Measurements from ENCODE around the gene SEPTIN1. TPM values are rescaled to one million over a fixed set of nuclear protein-coding genes. Genes with fewer than 3 reads are reported as not detected.

The SEPTIN1 gene
- total RNA-seq, 1 donor from 2014 or later = not detected

DNA sequence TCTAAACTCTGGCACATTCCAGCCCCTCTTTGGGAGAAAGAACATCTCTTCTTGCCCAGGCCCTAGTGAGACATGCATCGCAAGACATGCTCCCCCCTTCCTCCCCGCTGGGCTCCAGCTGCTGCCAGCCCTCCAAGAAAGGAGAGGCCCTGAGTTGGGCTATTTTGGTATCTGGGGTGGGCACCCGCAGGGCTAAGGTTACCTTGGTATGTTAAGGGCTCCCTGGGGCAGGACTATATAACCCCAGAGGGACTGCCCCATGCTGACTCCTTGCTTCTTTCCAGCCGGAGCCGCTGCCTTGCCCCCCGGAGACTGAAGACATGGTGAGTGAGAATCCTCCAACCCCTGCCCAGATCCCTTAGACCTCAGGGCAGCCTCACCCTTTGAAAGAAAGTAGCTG lies 7.8 kb downstream of the SEPTIN1 start, which contains the start of gene MYL11:
MYL11 (plus strand) TSS at position 265 of the 400 bp plus-strand sequence; CDS start at position 321, 56 bp downstream.
- no peak for DNase-seq (ENCODE audit: low spot score in 2 of 2)
- Histone ChIP-seq H3K27me3 (no peaks in the 10 kb centered on the region), H3K9me3 (no peaks in the 10 kb centered on the region), H3K4me3 (no peak within 1 kb of the TSS), H3K4me1 (peaks cover 8 to 14% of the 10 kb centered on the region in 2 donors), H3K27ac (no peak within 1 kb of the TSS), H3K36me3 (no peaks in the 10 kb centered on the region)
- intact Hi-C loops (cut with DNase I) = loop anchor here (10.0 kb wide), 2 partner anchors 280 to 560 kb away; partner anchors contain the start of genes PAGR1, PRRT2, TBX6 and YPEL3
- TF ChIP-seq, protein P1, sequence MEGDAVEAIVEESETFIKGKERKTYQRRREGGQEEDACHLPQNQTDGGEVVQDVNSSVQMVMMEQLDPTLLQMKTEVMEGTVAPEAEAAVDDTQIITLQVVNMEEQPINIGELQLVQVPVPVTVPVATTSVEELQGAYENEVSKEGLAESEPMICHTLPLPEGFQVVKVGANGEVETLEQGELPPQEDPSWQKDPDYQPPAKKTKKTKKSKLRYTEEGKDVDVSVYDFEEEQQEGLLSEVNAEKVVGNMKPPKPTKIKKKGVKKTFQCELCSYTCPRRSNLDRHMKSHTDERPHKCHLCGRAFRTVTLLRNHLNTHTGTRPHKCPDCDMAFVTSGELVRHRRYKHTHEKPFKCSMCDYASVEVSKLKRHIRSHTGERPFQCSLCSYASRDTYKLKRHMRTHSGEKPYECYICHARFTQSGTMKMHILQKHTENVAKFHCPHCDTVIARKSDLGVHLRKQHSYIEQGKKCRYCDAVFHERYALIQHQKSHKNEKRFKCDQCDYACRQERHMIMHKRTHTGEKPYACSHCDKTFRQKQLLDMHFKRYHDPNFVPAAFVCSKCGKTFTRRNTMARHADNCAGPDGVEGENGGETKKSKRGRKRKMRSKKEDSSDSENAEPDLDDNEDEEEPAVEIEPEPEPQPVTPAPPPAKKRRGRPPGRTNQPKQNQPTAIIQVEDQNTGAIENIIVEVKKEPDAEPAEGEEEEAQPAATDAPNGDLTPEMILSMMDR (IDR thresholded peaks at IDR 0.05) = no peak

DNA sequence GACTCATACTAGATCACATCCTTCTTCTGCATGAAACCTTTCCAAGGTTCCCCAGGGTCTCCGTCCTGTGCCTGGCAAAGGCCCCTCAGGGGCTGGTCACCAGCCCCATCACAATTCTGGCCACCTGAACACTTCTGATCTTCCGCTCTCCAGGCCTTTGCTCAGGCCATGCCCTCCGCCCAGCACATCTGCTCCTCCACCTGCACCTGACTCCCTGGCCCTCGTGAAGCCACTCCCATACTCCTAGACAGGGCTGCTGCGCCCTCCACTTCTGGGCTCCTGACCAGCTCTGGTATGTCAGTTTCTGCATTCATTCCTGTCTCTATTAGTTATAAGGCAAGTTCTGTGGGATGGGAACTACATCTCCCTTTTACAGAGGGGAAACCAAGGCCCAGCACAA lies 9.6 kb downstream of the SEPTIN1 start:
- H3K27ac ChIP-seq = no peak overlapping the region
- DNase-seq (ENCODE audit: low spot score in 2 of 2) = no peak
- intact Hi-C loops (cut with DNase I) = loop anchor here (10.0 kb wide), 2 partner anchors 278 to 558 kb away; partner anchors contain the start of genes PAGR1, PRRT2, TBX6 and YPEL3
- no peaks in the 10 kb centered on the region for H3K27me3 ChIP-seq
- no peaks in the 10 kb centered on the region for H3K36me3 ChIP-seq
- no peaks in the 10 kb centered on the region for H3K9me3 ChIP-seq
- H3K4me1 ChIP-seq = peaks cover 12 to 15% of the 10 kb centered on the region in 2 donors
- TF ChIP-seq, protein P1 (IDR thresholded peaks at IDR 0.05) = no peak
- no peak overlapping the region for H3K4me3 ChIP-seq

DNA sequence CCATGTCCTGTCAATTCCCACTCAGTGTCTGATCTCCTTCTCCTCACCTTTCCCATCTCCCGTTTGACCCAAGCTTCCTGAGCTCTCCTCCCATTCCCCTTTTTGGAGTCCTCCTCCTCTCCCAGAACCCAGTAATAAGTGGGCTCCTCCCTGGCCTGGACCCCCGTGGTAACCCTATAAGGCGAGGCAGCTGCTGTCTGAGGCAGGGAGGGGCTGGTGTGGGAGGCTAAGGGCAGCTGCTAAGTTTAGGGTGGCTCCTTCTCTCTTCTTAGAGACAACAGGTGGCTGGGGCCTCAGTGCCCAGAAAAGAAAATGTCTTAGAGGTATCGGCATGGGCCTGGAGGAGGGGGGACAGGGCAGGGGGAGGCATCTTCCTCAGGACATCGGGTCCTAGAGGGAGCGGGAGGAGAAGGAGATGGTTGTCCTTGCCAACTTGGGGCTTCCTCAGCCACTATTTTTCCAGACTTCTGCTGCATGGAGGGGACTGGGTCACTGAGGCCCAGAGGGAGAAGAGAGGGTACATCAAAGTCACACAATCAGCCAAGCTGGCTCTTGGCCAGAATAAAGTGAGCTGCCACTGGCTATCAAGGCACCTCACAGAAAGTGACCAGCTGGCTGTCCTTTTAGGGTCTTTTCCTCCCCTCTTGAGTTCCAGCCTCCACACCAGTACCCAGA lies 10.2 kb downstream of the SEPTIN1 start:
- H3K27me3 ChIP-seq = no peaks in the 10 kb centered on the region
- H3K36me3 ChIP-seq = no peaks in the 10 kb centered on the region
- peaks cover 13 to 16% of the 10 kb centered on the region in 2 donors for H3K4me1 ChIP-seq
- H3K9me3 ChIP-seq = no peaks in the 10 kb centered on the region
- no peak overlapping the region for H3K27ac ChIP-seq
- DNase-seq (ENCODE audit: low spot score in 2 of 2) = no peak
- intact Hi-C loops (cut with DNase I) = loop anchor here (10.0 kb wide), 2 partner anchors 277 to 557 kb away; partner anchors contain the start of genes PAGR1, PRRT2, TBX6 and YPEL3
- TF ChIP-seq, protein P1 (IDR thresholded peaks at IDR 0.05) = no peak
- no peak overlapping the region for H3K4me3 ChIP-seq

DNA sequence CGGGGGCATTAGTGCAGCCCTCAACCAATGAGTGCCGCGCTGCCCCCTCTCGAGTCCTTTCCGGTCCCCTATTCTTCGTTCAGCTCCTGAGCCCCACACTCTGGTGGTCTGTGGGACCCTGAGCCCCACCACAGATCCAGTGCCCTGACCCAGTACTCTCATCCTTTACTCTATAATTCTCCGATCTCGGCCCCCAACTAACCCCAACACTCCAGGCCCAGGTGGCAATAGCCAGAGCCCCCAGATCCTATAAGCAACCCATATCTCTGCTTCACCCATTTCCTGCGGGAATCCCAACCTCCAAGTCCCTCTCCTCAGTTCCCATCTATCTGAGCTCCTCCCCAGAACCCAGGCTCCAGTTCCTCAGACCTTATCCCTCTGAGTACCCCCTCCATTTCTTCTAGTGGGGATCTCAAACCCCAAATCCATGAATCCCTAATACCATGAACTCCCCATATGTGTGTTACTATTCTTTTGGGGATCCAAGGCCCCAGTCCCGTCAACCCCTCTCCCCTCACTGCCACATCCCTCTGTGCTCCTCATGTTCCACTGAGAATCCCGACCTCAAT lies 11.0 kb downstream of the SEPTIN1 start:
- peak in 1 of 2 donors; percentile 63 for DNase-seq (ENCODE audit: low spot score in 2 of 2)
- peaks cover 13 to 23% of the 10 kb centered on the region in 2 donors for H3K4me1 ChIP-seq
- peak overlapping the region; percentile 43 to 63 for H3K4me3 ChIP-seq
- intact Hi-C loops (cut with DNase I) = loop anchor here (2.0 to 10.0 kb wide), 6 partner anchors 35 to 557 kb away; partner anchors contain the start of genes ALDOA, FBRS, PAGR1 and PRRT2
- H3K9me3 ChIP-seq = no peaks in the 10 kb centered on the region
- peak overlapping the region; percentile 85 to 88 for H3K27ac ChIP-seq
- TF ChIP-seq, protein P1 (IDR thresholded peaks at IDR 0.05) = no peak
- peaks cover 0 to 3% of the 10 kb centered on the region in 2 donors for H3K36me3 ChIP-seq
- H3K27me3 ChIP-seq = no peaks in the 10 kb centered on the region

DNA sequence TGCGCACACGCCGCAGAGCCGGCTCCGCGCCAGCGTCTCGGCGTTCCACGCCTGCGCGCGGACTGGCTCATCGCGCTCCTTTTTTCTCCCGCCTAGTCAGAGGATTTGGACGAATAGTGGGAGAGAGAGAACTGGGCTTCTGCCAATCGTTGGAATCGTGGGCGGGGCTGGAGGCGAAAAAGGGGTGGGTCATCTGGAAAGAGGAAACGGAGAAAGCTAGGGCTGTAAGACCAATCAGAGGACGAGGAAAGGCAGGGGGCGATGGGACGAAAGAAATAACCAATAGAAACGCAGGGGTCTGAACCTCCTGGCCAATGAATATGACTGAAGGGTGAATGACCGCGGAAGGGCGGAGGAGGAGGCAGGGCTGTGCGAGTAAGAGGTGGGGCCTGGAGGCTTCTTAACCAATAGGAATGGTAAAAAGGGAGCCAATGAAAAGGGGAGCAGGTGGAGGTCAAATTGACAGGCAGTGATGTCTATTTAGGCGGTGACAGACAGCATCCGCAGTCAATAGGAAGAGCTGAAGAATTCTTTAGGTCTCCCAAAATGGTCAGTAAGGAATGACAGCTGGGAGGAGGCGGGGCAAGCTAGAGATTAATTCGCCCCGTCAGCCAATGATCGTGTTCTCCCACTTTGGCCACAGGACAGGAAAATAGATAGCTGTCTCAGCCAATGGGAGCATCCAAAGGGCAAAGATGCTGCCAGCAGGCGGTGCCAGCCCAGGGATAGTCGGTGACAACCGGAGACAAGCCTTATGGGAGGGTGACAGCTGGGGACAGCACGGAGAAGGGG lies 11.7 kb downstream of the SEPTIN1 start, which contains the start of gene TBC1D10B:
TBC1D10B (minus strand) TSS at position 39 of the 792 bp plus-strand sequence. CDS start 311 bp downstream, outside the sequence.
- no peaks in the 10 kb centered on the region for H3K9me3 ChIP-seq
- peak; percentile 99 to 100 for DNase-seq (ENCODE audit: low spot score in 2 of 2)
- intact Hi-C loops (cut with DNase I) = loop anchor here (1.0 to 10.0 kb wide), 9 partner anchors 8 to 556 kb away; partner anchors contain the start of genes ALDOA, CD2BP2, FBRS and PAGR1
- peak within 1 kb of the TSS; percentile 85 to 88 for H3K27ac ChIP-seq
- H3K4me1 ChIP-seq = peaks cover 13 to 26% of the 10 kb centered on the region in 2 donors
- TF ChIP-seq, protein P1 (IDR thresholded peaks at IDR 0.05) = no peak
- peak within 1 kb of the TSS; percentile 78 to 82 for H3K4me3 ChIP-seq
- no peaks in the 10 kb centered on the region for H3K27me3 ChIP-seq
- H3K36me3 ChIP-seq = peaks cover 2 to 3% of the 10 kb centered on the region in 2 donors
